ENCODE data around the gene PRR14L.

The PRR14L gene

DNA sequence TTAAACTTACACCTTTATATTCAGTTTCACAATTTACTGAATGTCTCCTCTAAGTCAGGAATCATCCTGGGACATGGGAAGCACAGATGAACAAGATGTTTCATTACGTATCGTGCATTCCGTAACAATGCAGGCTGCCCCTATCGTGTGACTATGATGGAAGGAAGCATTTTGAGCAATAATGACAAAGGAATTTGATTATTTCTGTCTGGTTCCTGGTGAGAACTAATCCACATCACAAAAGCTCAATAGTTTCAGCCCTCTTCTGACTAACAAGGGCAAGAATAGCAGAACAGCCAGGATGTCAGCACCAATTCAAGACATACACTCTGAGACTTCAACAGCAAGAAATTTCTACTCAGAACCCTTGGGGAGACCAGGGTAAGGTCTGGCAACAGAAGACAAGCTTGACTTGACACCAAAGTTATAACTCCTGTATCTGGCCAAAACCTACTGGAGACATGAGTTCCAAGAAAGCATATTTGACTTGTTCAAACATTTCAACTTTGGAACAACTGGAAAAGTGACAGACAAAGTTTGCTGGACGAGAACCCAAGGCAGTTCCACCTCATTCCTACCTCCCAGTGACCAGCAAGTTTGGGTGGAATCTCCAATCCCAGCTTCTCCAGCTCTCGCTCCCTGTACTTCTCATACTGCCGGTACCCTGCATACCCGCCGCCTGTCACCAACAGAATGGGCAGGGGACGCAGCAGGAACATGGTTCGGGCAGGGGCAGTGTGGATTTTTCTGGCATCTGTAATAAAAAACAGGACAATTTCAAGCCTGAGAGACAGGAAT lies 102.2 kb downstream of the PRR14L start:
- no peaks in the 10 kb centered on the region for H3K4me1 ChIP-seq (ENCODE audit: control insufficient read depth, insufficient read depth, low read length)
- H3K4me3 ChIP-seq (ENCODE audit: low read length) = no peak overlapping the region
- H3K36me3 ChIP-seq (ENCODE audit: control insufficient read depth, insufficient read depth, low read length) = peaks cover 10% of the 10 kb centered on the region
- no peaks in the 10 kb centered on the region for H3K27me3 ChIP-seq (ENCODE audit: control insufficient read depth, insufficient read depth, low read length)
- no peak overlapping the region for H3K9ac ChIP-seq (ENCODE audit: low read length)
- H3K9me3 ChIP-seq (ENCODE audit: control insufficient read depth, low read length) = no peaks in the 10 kb centered on the region

DNA sequence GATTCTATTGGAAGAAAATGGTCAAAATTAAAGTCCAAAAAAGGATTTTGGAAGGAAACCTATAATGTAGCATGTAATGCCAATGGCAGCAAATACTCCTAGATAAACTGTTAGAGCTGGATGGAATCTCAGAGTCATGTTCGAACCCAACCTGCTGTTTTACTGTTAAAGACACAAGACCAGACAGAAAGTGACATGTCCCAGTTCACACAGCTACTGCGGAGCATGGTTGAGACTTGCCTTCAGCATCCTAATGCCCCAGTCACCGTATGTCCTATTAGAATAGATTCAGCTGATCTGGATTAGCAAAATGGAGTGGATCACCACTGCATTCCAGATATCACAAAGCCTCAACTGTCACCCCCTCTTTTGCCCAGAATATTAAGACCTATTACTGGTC lies 102.9 kb downstream of the PRR14L start:
- Histone ChIP-seq H3K4me3 (ENCODE audit: low read length) (no peak overlapping the region), H3K4me1 (ENCODE audit: control insufficient read depth, insufficient read depth, low read length) (no peaks in the 10 kb centered on the region), H3K27me3 (ENCODE audit: control insufficient read depth, insufficient read depth, low read length) (no peaks in the 10 kb centered on the region), H3K36me3 (ENCODE audit: control insufficient read depth, insufficient read depth, low read length) (peaks cover 10% of the 10 kb centered on the region), H3K9ac (ENCODE audit: low read length) (no peak overlapping the region), H3K9me3 (ENCODE audit: control insufficient read depth, low read length) (no peaks in the 10 kb centered on the region)

DNA sequence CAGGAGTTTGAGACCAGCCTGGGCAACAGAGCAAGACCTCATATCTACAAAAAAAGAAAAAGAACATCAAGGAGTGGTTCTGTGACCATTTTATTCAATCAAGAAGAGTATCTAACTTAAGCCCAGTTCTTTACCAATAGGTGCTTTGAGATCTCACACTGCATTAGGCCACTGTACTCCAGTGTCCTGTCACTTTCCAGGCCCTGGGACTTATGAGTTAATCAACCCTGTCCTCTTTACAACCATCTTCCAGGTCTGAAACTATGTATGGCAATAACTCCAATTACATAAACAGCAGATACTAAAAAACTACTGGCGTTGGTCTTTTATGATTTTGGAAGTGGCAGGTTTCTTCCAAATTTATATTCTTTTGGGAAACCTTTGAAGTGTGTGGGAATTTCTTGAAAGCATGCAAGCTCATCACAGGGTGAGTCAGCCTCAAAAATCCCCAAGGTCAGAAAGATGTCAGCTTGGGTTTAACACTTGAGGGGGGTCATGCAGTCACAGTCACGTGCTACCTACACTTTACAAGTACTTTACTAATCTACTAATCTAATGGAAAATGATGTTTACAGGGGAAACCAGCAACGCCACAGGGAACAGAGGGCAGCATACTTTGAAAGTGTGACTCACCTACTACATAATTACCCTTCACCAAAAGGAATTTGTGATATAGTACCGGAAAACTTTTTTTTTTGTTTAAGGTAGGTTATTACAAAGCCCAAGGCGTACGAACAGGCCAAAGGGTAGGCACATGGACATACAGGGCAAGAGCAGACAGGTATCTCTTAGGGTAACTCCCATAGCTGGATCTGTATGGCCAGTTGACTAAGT lies 103.5 kb downstream of the PRR14L start:
- no peaks in the 10 kb centered on the region for H3K27me3 ChIP-seq (ENCODE audit: control insufficient read depth, insufficient read depth, low read length)
- H3K9ac ChIP-seq (ENCODE audit: low read length) = no peak overlapping the region
- H3K4me1 ChIP-seq (ENCODE audit: control insufficient read depth, insufficient read depth, low read length) = no peaks in the 10 kb centered on the region
- peaks cover 10% of the 10 kb centered on the region for H3K36me3 ChIP-seq (ENCODE audit: control insufficient read depth, insufficient read depth, low read length)
- no peaks in the 10 kb centered on the region for H3K9me3 ChIP-seq (ENCODE audit: control insufficient read depth, low read length)
- H3K4me3 ChIP-seq (ENCODE audit: low read length) = no peak overlapping the region

DNA sequence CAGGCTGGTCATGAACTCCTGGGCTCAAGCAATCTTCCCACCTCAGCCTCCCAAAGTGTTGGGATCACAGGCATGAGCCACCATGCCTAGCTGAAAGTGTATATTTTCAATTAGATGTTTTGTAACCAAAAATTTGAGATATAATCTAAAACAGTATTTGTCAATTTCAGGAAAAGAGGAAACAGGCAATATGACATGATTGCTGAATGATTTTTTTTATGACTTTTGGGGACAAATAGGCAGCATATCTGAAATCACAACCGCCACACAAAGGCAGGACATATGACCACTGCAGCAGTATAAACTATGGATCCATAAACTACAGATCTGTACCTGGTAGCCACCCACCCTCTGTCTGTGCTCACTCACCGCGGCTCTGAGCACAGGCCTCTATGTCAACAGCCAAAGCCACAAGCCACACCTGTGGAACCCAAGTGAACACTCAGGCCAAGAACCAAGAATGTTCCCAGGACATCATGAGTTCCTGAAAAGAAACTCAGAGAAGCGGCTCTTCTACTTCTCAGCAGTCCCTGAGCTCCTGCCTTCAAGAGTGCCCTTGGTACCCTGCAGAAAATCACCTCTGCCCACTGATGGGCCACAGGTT lies 110.4 kb downstream of the PRR14L start:
- no peaks in the 10 kb centered on the region for H3K36me3 ChIP-seq (ENCODE audit: control insufficient read depth, insufficient read depth, low read length)
- H3K27me3 ChIP-seq (ENCODE audit: control insufficient read depth, insufficient read depth, low read length) = no peaks in the 10 kb centered on the region
- H3K9me3 ChIP-seq (ENCODE audit: control insufficient read depth, low read length) = no peaks in the 10 kb centered on the region
- H3K4me3 ChIP-seq (ENCODE audit: low read length) = no peak overlapping the region
- H3K9ac ChIP-seq (ENCODE audit: low read length) = no peak overlapping the region
- peaks cover 26% of the 10 kb centered on the region for H3K4me1 ChIP-seq (ENCODE audit: control insufficient read depth, insufficient read depth, low read length)

DNA sequence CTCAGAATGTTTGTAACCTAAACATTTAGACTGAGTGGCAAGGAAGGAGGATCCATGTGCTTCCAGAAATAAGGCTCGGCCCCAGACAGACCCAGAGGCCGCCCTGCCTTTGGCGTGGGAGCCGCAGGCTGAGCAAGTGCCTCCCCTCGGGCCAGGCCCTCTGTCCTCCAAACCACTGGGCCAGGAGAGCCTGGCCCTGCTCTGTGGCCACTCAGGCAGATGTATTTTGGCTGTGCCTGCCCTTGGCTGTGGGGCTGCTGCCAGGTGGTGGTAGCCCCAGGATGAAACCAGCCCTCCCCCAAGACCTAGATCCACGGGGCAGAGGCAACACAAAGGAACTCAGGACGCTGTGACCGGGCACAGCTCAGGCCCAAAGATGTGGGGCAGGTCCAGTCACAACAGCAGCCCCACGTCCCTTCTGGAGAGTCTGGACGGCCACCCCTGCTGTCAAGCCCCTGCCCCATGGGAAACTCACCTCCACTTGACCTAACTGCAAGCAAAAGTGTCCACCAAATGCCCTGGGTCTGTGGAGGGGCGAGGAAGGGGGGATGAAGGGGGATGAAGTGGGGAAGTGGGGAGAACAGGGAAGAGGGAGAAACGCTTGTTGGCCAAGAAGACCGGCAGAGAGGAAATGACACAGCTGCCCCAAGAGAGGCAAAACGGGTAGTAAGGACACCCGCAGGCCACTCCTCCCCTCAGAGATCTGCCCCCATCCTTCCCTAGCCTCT lies 111.9 kb downstream of the PRR14L start:
- Histone ChIP-seq H3K9me3 (ENCODE audit: control insufficient read depth, low read length) (no peaks in the 10 kb centered on the region), H3K4me3 (ENCODE audit: low read length) (no peak overlapping the region), H3K4me1 (ENCODE audit: control insufficient read depth, insufficient read depth, low read length) (peaks cover 32% of the 10 kb centered on the region), H3K27me3 (ENCODE audit: control insufficient read depth, insufficient read depth, low read length) (no peaks in the 10 kb centered on the region), H3K9ac (ENCODE audit: low read length) (peak overlapping the region; percentile 3), H3K36me3 (ENCODE audit: control insufficient read depth, insufficient read depth, low read length) (no peaks in the 10 kb centered on the region)

DNA sequence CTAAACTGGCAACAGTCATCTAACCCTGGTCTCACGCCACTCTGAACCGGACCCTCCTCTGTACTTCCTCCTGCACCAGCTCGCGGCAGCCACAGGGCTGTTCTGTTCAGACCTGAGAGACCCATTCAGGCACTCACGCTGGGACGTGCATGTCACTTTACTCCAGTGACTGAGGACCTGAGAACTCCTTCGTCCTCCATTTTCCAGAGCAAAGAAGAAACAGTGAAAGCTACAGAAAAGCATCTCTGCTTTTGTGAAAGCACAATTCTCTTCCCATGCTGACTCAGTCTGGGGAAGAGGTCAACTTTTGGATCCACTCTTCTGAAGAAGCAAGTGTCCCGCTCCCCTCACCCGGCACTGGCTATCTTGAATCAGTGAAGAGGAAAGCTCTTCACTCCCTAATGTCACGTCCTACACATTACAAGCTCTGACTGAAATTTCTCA lies 112.5 kb downstream of the PRR14L start:
- peaks cover 32% of the 10 kb centered on the region for H3K4me1 ChIP-seq (ENCODE audit: control insufficient read depth, insufficient read depth, low read length)
- no peaks in the 10 kb centered on the region for H3K9me3 ChIP-seq (ENCODE audit: control insufficient read depth, low read length)
- no peaks in the 10 kb centered on the region for H3K27me3 ChIP-seq (ENCODE audit: control insufficient read depth, insufficient read depth, low read length)
- H3K4me3 ChIP-seq (ENCODE audit: low read length) = no peak overlapping the region
- H3K36me3 ChIP-seq (ENCODE audit: control insufficient read depth, insufficient read depth, low read length) = no peaks in the 10 kb centered on the region
- H3K9ac ChIP-seq (ENCODE audit: low read length) = no peak overlapping the region

DNA sequence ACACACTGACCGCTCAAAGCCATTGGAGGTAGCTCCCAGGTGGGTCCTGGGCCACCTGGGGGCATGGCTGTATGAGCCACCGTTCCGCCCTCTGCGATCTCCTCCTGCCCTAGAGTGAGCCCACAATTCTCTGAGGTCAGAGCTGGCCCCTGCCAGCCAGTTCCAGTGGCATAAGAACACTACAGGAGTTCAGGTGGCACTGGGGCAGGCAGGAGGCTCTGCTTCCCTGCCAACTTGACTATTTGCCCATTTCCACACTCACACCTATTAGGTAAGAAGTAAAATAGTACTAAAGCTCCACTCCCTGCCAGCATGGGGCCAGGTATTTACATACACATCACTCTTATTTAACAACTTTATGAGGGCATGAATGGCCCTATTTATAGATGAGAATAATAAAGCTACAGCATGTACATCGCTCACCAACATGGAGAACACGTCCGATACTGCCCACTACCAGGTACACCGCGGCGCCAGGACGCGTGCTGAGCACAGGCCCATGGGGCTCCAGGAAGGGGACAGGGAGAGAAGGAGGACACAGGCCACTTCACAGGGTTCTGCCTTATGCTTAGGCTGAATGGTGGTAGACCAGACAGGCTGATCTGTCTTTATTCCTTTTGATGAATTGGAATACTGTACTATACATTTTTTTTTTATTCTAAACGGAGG lies 114.2 kb downstream of the PRR14L start:
- peaks cover 39% of the 10 kb centered on the region for H3K4me1 ChIP-seq (ENCODE audit: control insufficient read depth, insufficient read depth, low read length)
- no peaks in the 10 kb centered on the region for H3K36me3 ChIP-seq (ENCODE audit: control insufficient read depth, insufficient read depth, low read length)
- peak overlapping the region; percentile 51 for H3K9ac ChIP-seq (ENCODE audit: low read length)
- H3K9me3 ChIP-seq (ENCODE audit: control insufficient read depth, low read length) = no peaks in the 10 kb centered on the region
- no peaks in the 10 kb centered on the region for H3K27me3 ChIP-seq (ENCODE audit: control insufficient read depth, insufficient read depth, low read length)
- H3K4me3 ChIP-seq (ENCODE audit: low read length) = no peak overlapping the region

DNA sequence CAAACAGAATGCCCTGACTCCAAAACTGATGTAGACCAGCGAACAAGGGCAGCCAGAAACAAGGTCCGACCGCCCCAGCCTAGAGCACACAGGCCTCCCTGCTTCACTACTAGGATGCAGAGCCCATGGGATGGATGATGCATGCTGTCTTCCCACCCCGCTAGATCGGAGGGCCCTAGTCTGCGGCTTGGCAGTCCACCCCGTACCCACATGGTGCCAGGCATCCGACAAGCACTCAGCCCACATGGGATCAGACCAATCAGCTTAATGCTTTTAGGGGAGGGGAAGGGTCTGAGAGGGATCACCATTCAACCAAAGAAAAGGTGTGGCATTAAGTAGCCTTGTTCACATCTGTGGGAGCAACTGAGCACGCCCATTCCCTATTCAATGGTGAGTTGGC lies 118.5 kb downstream of the PRR14L start:
- Histone ChIP-seq H3K36me3 (ENCODE audit: control insufficient read depth, insufficient read depth, low read length) (no peaks in the 10 kb centered on the region), H3K4me3 (ENCODE audit: low read length) (no peak overlapping the region), H3K9ac (ENCODE audit: low read length) (peak overlapping the region; percentile 72), H3K4me1 (ENCODE audit: control insufficient read depth, insufficient read depth, low read length) (peaks cover 62% of the 10 kb centered on the region), H3K9me3 (ENCODE audit: control insufficient read depth, low read length) (no peaks in the 10 kb centered on the region), H3K27me3 (ENCODE audit: control insufficient read depth, insufficient read depth, low read length) (no peaks in the 10 kb centered on the region)

Measured in mucosa of stomach (tissue), 1 donor.